Vein endothelial cell (primary cell): ENCODE results near the gene SLC35E2B. TPM values are rescaled to one million over a fixed set of nuclear protein-coding genes. Genes with fewer than 3 reads are reported as not detected.

Experiments used
- total RNA-seq: library from RNA; depleted of rRNA; stranded (reverse); fragments of >200 nt; gene quantifications from 2 replicates; pipeline ENCODE4 v1.2.3, GENCODE V29; 2012

Gene SLC35E2B
- total RNA-seq: 40.0 and 50.6 TPM in 2 replicates

GRCh38 chr1:1692714-1693647, at the start of gene SLC35E2B:
SLC35E2B (minus strand) TSS chr1:1692795; CDS start chr1:1676699, 16,096 bp downstream.

GRCh38 chr1:1724035-1724864, 31.7 kb upstream of the SLC35E2B start, which contains the start of gene CDK11A:
CDK11A (minus strand) TSS chr1:1724357; CDS start chr1:1722818, 1,539 bp downstream.

GRCh38 chr1:1658583-1659549, 33.7 kb downstream of the SLC35E2B start, which contains the start of gene CDK11B:
CDK11B (minus strand) TSS chr1:1659004; CDS start chr1:1657485, 1,519 bp downstream.

GRCh38 chr1:1631782-1632420, 60.7 kb downstream of the SLC35E2B start, which contains the start of gene MMP23B:
MMP23B (plus strand) TSS chr1:1632173; CDS start chr1:1632219, 46 bp downstream.

GRCh38 chr1:1615256-1616044, 77.1 kb downstream of the SLC35E2B start, which contains the start of gene MIB2:
MIB2 (plus strand) TSS chr1:1615500; CDS start chr1:1623453, 7,953 bp downstream.

Other genes with a start within 250 kb of the SLC35E2B start
- gene ATAD3C, start 243.1 kb downstream of the SLC35E2B start, total RNA-seq: not detected in 2 replicates
- 10.1 and 28.8 TPM in 2 replicates for gene ATAD3B, start 221.0 kb downstream of the SLC35E2B start, total RNA-seq
- 41.8 and 49.4 TPM in 2 replicates for gene ATAD3A, start 180.6 kb downstream of the SLC35E2B start, total RNA-seq
- gene TMEM240, start 152.2 kb downstream of the SLC35E2B start, total RNA-seq: 1.7 and 4.2 TPM in 2 replicates
- gene SSU72, start 117.9 kb downstream of the SLC35E2B start, total RNA-seq: 76.4 and 79.6 TPM in 2 replicates
- gene FNDC10, start 92.7 kb downstream of the SLC35E2B start, total RNA-seq: 2.5 and 2.6 TPM in 2 replicates
- 32.9 and 55.5 TPM in 2 replicates for gene MIB2, start 77.3 kb downstream of the SLC35E2B start, total RNA-seq
- 0.29 and 0.33 TPM in 2 replicates for gene MMP23B, start 60.6 kb downstream of the SLC35E2B start, total RNA-seq
- gene CDK11B, start 33.8 kb downstream of the SLC35E2B start, total RNA-seq: 7.5 and 7.7 TPM in 2 replicates
- gene CDK11A, start 31.6 kb upstream of the SLC35E2B start, total RNA-seq: 11.3 and 16.7 TPM in 2 replicates
- gene NADK, start 85.7 kb upstream of the SLC35E2B start, total RNA-seq: 57.7 and 67.6 TPM in 2 replicates
- 137 and 158 TPM in 2 replicates for gene GNB1, start 198.3 kb upstream of the SLC35E2B start, total RNA-seq
- gene CALML6, start 222.5 kb upstream of the SLC35E2B start, total RNA-seq: under 0.01 and 0.19 TPM in 2 replicates
- 0.48 and 0.65 TPM in 2 replicates for gene TMEM52, start 226.5 kb upstream of the SLC35E2B start, total RNA-seq